Stimulated activated CD8-positive, alpha-beta memory T cell treated with anti-CD3 and anti-CD28 coated beads, Interleukin-12 subunit alpha, Interleukin-12 subunit beta, amount 100 ng/mL, for 4 hours (primary cell): ENCODE data around the gene ZNF148.
"Not testable (repeated sequence)": the region's sequence is repeated elsewhere in the genome, so short reads cannot be mapped to it uniquely, and the experiment has no call there.

Experiments used
- DNase-seq: peaks from one replicate; pipeline ENCODE4 v3.0.0-alpha.2; 2020; ENCODE audit warnings: low read depth

The ZNF148 gene

DNA sequence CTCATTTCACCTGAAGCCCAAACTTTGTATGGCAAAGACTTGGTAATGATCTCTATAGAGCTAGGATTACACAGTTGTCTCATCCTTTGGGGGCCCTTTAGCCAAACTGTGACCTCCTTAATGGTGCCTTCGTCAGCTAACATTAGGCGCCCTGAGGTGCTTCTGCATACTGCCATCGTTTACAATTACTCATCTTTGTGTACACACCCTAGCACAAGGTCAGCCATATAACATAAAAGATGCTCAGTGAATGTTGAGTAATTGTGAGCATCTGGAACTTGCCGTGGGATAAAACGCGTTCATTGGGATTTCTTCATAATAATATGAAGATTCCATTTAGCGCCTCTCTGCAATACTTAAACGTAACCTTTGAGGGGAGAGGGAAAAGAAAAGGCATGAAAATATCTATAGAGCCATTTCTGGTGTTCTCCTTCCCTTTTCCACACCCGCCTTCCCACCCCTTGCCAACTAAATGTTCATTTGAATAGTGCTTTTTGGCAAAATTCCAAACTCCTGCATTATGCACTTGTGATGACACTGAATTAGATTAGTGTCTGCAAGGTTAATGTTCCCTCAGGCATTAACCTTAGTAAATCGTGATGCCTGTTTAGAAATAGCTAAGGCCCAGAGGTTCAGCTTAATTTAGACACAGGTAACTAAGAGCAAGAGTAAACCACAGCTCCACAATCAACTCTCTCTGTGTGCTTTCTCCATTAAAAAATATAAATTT lies 990 bp upstream of the ZNF148 start:
- no peak for DNase-seq

- DNase-seq, result no peak
These were observed 577 bp downstream of the ZNF148 start for GRCh38 chr3:125374501-125374995.

GRCh38 chr3:125367403-125368230 lies 7.5 kb downstream of the ZNF148 start:
- no peak for DNase-seq

- DNase-seq, result no peak
These were observed 9.0 kb downstream of the ZNF148 start for GRCh38 chr3:125366132-125366531.

- no peak for DNase-seq
These were observed 15.4 kb downstream of the ZNF148 start for GRCh38 chr3:125359700-125360099.

DNA sequence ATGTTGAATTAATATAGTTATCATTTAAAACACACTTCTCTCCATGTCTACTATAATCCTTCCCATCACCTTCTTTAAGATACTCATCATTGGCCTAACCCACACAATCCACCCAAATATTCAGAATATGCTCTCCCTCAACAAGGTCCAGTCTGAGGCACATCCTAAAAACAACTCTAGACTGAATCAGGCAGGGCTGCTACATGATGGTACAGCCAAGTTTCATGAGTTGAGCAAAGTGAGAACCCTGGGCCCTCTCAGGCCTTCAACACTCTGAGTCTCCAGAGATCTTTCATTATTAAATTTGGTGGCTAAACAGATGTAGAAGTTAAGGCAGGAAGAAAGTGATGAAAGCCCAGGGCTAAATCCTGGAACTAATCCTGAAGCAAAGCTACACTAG lies 16.2 kb downstream of the ZNF148 start:
- DNase-seq, result no peak

DNA sequence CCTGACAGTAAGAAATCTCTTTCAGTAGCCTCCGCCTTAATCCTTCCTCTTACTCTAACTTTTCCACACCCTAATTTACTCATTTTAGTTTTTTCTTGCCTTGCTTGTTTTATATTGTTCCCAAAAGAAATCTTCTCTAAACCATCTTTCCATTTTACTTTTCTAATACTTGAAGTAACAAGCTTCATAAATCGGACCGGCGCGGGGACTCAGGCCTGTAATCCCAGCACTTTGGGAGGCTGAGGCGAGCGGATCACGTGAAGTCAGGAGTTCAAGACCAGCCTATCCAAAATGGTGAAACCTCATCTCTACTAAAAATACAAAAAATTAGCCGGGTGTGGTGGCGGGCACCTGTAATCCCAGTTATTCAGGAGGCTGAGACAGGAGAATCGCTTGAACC lies 17.3 kb downstream of the ZNF148 start:
- no peak for DNase-seq

DNA sequence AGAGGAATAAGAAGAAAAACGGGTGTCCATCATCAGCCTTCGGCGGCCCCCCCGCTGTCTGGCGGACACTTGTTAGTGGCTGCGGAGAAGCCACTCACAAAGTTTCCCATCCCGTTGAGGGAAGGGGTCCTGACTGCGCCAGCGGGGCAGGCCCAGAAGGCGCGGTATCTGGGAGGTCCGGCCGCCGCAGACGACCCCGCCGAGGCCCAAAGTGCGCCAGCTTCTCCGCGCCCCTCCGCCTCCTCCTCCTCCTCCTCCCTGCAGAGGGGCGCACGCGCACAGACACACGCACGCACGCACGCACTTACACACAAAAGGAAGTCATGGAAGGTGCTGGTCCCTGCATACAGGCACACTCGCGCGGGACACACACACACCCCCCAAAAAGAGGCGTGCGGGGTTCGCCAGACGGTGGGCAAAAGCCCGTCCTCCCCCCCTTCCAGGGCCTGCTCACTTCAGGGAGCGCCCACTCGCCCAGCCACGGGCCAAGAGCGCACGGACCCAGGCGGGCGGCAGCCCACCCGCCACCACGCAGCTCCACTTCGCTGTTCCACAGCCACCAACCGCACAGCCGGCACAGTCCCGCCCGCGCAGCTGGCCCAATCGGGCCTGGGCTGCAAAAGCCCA lies 18.0 kb downstream of the ZNF148 start:
- DNase-seq, result peak; percentile 27

- no peak for DNase-seq
These were observed 18.7 kb downstream of the ZNF148 start for GRCh38 chr3:125356140-125357026.

GRCh38 chr3:125353659-125354058 lies 21.5 kb downstream of the ZNF148 start:
- DNase-seq, result no peak

GRCh38 chr3:125353128-125353527 lies 22.0 kb downstream of the ZNF148 start:
- DNase-seq, result no peak

GRCh38 chr3:125351814-125352456 lies 23.2 kb downstream of the ZNF148 start:
- no peak for DNase-seq

DNA sequence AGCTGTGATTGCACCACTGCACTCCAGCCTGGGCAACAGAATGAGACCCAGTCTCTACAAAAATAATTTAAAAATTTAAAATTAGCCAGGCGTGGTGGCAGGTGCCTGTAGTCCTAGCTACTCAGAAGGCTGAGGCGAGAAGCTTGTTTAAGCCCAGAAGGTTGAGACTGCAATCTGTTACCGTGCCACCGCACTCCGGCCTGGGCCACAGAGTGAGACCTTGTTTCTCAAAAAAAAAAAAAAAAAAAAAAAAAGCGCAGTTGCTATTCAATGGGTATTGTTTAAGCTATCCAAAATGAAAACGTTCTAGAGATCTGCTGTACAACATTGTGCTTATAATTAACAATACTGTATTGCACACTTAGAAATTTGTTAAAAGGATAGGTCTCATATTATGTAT lies 24.0 kb downstream of the ZNF148 start:
- DNase-seq, result no peak

DNA sequence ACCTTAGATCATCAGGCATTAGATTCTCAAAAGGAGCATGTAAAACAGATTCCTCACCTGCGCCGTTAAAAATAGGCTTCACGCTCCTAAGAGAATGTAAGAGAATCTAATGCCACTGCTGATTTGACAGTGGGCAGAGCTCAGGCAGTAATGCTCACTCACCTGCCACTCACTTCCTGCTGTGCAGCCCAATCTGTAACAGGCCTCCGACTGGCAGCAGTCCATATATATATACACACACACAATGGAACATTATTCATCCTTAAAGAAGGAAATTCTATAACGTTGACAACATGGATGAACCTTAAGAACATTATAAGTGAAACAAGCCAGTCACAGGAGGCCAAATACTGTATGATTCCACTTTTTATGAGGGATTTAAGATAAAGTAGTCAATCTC lies 24.5 kb downstream of the ZNF148 start:
- DNase-seq, result no peak

- no peak for DNase-seq
These were observed 25.5 kb downstream of the ZNF148 start for GRCh38 chr3:125349556-125350165.

- DNase-seq, result no peak
These were observed 26.1 kb downstream of the ZNF148 start for GRCh38 chr3:125349055-125349454.

DNA sequence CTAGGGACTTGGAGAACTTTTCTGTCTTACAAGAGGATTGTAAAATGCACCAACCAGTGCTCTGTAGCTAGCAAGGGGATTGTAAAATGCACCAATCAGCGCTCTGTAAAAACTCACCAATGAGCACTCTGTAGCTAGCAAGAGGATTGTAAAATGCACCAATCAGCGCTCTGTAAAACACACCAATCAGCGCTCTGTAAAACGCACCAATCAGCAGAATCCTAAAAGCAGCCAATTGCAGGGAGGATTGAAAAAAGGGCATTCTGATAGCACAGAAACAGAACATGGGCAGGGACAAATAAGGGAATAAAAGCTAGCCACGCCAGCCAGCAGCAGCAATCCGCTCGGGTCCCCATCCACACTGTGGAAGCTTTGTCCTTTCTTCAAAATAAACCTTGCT lies 31.8 kb downstream of the ZNF148 start:
- not testable (repeated sequence) for DNase-seq

- no peak for DNase-seq
These were observed 35.0 kb downstream of the ZNF148 start for GRCh38 chr3:125340121-125340520.

DNA sequence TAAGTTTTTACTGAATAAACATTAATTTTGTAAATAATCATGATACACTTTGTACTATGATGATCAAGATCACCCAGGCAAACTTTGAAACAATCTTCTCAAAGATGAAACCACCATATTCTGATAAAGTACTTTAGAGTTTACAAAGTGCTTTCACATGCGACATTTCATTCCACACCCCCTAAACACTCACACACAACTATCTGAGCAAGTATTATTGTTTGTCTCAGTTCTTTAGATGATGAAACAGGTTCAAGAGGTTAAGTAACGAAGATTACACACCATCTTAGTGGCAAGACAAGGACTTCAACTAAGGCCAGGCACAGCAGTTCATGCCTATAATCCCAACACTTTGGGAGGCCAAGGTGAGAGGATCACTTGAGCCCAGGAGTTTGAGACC lies 37.6 kb downstream of the ZNF148 start:
- DNase-seq, result no peak

DNA sequence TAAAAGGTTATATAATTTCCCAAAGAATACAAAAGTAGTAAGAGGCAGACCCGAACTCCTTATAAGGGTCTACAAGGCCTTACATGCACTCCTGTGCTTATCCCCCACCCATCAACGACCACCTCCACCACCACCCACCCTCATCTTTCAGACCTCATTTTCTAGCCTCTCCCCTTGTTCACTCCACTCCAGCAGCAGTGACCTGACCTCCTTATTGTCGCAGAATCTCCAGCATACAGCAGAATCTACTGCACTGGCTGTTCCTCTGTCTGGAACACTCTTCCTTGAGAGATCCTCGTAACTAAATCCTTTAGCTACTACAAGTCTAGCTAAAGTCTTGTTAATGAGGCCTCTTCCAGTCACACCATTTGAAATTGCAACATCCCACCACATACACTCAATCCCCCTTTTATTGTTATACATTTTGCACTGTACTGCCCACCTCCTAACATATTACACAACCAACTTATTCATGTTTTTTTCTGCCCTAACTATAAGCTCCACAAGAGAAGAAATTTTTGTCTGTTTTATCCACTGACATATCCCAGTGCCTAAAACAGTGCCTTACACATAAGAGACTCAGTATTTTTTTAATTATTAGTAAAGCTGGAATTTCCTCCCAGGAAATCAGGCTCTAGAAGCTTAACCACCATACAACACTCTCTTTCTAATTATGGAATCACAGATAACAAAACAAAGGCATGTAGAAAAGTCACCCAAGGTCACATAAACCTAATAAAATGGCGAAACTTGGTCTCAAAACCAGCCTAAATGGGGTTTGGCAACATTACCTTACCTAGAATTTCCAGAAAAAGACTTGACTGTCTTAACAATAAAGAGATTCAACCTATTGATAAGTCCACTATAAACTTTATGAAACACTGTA lies 40.2 kb downstream of the ZNF148 start:
- DNase-seq, result no peak
